Anterior cingulate cortex (tissue), 58 donors: ENCODE measurements around the gene PARD3B.

Source experiments
- DNase-seq, 58 donors: peaks; one replicate each; lab custom pipeline; 2025; lab: John Stamatoyannopoulos, UW

The PARD3B gene

GRCh38 chr2:204692790-204693189 is 147.5 kb downstream of the PARD3B start:
- no peak for DNase-seq

GRCh38 chr2:204693262-204693661 is 148.0 kb downstream of the PARD3B start:
- DNase-seq: no peak

GRCh38 chr2:204695506-204695905 is 150.2 kb downstream of the PARD3B start:
- DNase-seq: no peak

GRCh38 chr2:204696124-204696523 is 150.8 kb downstream of the PARD3B start:
- no peak for DNase-seq

GRCh38 chr2:204705243-204705932 is 160.1 kb downstream of the PARD3B start:
- no peak for DNase-seq

GRCh38 chr2:204706939-204707338 is 161.7 kb downstream of the PARD3B start:
- DNase-seq: no peak

- no peak for DNase-seq
Observed at GRCh38 chr2:204713211-204713610, 167.9 kb downstream of the PARD3B start.

- DNase-seq: no peak
Observed at GRCh38 chr2:204715361-204715760, 170.1 kb downstream of the PARD3B start.

GRCh38 chr2:204717591-204717990 is 172.3 kb downstream of the PARD3B start:
- DNase-seq: no peak

- DNase-seq: no peak
Observed at GRCh38 chr2:204718607-204719006, 173.3 kb downstream of the PARD3B start.

- no peak for DNase-seq
Observed at GRCh38 chr2:204720874-204721273, 175.6 kb downstream of the PARD3B start.

GRCh38 chr2:204722207-204722606 is 176.9 kb downstream of the PARD3B start:
- no peak for DNase-seq

- DNase-seq: no peak
Observed at GRCh38 chr2:204722691-204723090, 177.4 kb downstream of the PARD3B start.

- no peak for DNase-seq
Observed at GRCh38 chr2:204725693-204726360, 180.6 kb downstream of the PARD3B start.

GRCh38 chr2:204726831-204727230 is 181.6 kb downstream of the PARD3B start:
- DNase-seq: no peak

GRCh38 chr2:204727368-204727767 is 182.1 kb downstream of the PARD3B start:
- no peak for DNase-seq

GRCh38 chr2:204730603-204731002 is 185.3 kb downstream of the PARD3B start:
- DNase-seq: no peak

- DNase-seq: no peak
Observed at GRCh38 chr2:204732019-204732418, 186.7 kb downstream of the PARD3B start.

- no peak for DNase-seq
Observed at GRCh38 chr2:204737296-204737695, 192.0 kb downstream of the PARD3B start.

- DNase-seq: no peak
Observed at GRCh38 chr2:204738721-204739120, 193.4 kb downstream of the PARD3B start.

GRCh38 chr2:204743393-204743960 is 198.2 kb downstream of the PARD3B start:
- no peak for DNase-seq

GRCh38 chr2:204744506-204744905 is 199.2 kb downstream of the PARD3B start:
- DNase-seq: no peak
